Activated CD8-positive, alpha-beta T cell treated with anti-CD3 and anti-CD28 coated beads for 36 hours (primary cell): ENCODE measurements around the gene HK2. TPM values are rescaled to one million over a fixed set of nuclear protein-coding genes. Genes with fewer than 3 reads are reported as not detected.
A peak's percentile ranks its signal among the peaks of the same experiment; 100 is the strongest.
"Not testable (repeated sequence)": the region's sequence is repeated elsewhere in the genome, so short reads cannot be mapped to it uniquely, and the experiment has no call there.

ENCODE experiments used
- ATAC-seq: fragments of 200-7000 bp; cut with Tn5 transposase; one replicate; pipeline ENCODE4 v1.10.0; 2021; ENCODE audit warnings: mild to moderate bottlenecking, moderate library complexity
- CTCF ChIA-PET: fragments of 350-600 bp; sonication (Branson Sonifier 250); formaldehyde crosslinking; loops from one replicate; lab custom pipeline; 2021; ENCODE audit warnings: antibody characterized with exemption; lab: Charles Lee
- POLR2A ChIA-PET: fragments of 350-600 bp; sonication (Branson Sonifier 250); formaldehyde crosslinking; loops from one replicate; lab custom pipeline; 2021; ENCODE audit warnings: antibody characterized with exemption; lab: Charles Lee
- DNase-seq: peaks from one replicate; pipeline ENCODE4 v3.0.0-alpha.2; 2020
- H3K27ac Mint-ChIP-seq: one replicate; pipeline ENCODE4 v1.8.0; 2021; ENCODE audit warnings: mild to moderate bottlenecking, mixed read lengths
- H3K27me3 Mint-ChIP-seq: one replicate; pipeline ENCODE4 v1.8.0; 2021; ENCODE audit warnings: mixed read lengths
- H3K36me3 Mint-ChIP-seq: one replicate; pipeline ENCODE4 v1.8.0; 2021; ENCODE audit warnings: low read depth, mixed read lengths
- H3K4me1 Mint-ChIP-seq: one replicate; pipeline ENCODE4 v1.8.0; 2021; ENCODE audit warnings: low read depth, mixed read lengths
- H3K4me3 Mint-ChIP-seq: one replicate; pipeline ENCODE4 v1.8.0; 2021; ENCODE audit warnings: mild to moderate bottlenecking, moderate library complexity, mixed read lengths
- H3K9me3 Mint-ChIP-seq: one replicate; pipeline ENCODE4 v1.8.0; 2021; ENCODE audit warnings: mixed read lengths
- CTCF ChIP-seq: fragments of 200-600 bp; IDR thresholded peaks from one replicate; pipeline ENCODE4 v1.8.0; 2022; ENCODE audit warnings: antibody characterized with exemption, mild to moderate bottlenecking
- intact Hi-C: fragments of 100-400 bp; cut with micrococcal nuclease; formaldehyde crosslinking; loops from one replicate; pipeline ENCODE4 v1.10.0; 2022
- total RNA-seq, 2 experiments: library from RNA; stranded (reverse); gene quantifications; one replicate each; pipeline ENCODE4 v1.2.3, GENCODE V29; 2021

HK2 gene
- total RNA-seq, 2 experiments from 2014 or later, result 121 to 124 TPM

DNA sequence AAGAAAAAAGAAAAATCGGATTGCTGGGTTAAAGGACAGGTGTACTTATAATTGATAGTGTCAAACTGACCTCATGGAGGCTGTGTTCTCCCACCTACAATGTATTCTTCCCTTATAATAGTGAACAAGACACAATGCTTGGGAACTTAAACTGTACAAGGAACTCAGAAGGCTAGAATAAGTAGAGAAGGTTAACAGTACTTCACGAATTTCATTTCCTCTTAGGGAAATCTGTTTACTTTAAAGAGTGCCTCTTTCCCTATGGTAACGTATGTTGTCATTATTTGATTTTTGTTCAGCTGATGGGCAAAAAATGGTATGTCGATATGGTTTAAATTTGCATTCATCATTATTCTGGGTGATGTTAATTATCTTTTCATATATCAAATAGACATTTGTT, 9.2 kb upstream of the HK2 start:
- no peaks in the 10 kb centered on the region for H3K27me3 Mint-ChIP-seq
- POLR2A ChIA-PET, result interaction anchor here (0.6 kb wide), 1 partner anchor 732 kb away, joined by 3 read pairs; no protein-coding TSS in a partner anchor
- DNase-seq, result no peak
- no peak overlapping the region for H3K4me3 Mint-ChIP-seq
- no peak for ATAC-seq
- H3K4me1 Mint-ChIP-seq, result no peaks in the 10 kb centered on the region
- H3K36me3 Mint-ChIP-seq, result no peaks in the 10 kb centered on the region
- H3K9me3 Mint-ChIP-seq, result no peaks in the 10 kb centered on the region
- no peak for TF ChIP-seq CTCF
- intact Hi-C loops, result no loop called here
- no peak overlapping the region for H3K27ac Mint-ChIP-seq
- CTCF ChIA-PET, result interaction anchor here (0.9 kb wide), 1 partner anchor 26 kb away, joined by 3 read pairs; no protein-coding TSS in a partner anchor

GRCh38 chr2:74828543-74828942, 5.4 kb upstream of the HK2 start:
- Mint-ChIP-seq H3K4me1 (peaks cover 20% of the 10 kb centered on the region), H3K4me3 (no peak overlapping the region), H3K27ac (no peak overlapping the region), H3K36me3 (peaks cover 3% of the 10 kb centered on the region), H3K9me3 (no peaks in the 10 kb centered on the region), H3K27me3 (peaks cover 3% of the 10 kb centered on the region)
- CTCF ChIA-PET, result no interaction called here
- DNase-seq (no peak), ATAC-seq (no peak)
- POLR2A ChIA-PET, result no interaction called here
- no peak for TF ChIP-seq CTCF
- intact Hi-C loops, result no loop called here

DNA sequence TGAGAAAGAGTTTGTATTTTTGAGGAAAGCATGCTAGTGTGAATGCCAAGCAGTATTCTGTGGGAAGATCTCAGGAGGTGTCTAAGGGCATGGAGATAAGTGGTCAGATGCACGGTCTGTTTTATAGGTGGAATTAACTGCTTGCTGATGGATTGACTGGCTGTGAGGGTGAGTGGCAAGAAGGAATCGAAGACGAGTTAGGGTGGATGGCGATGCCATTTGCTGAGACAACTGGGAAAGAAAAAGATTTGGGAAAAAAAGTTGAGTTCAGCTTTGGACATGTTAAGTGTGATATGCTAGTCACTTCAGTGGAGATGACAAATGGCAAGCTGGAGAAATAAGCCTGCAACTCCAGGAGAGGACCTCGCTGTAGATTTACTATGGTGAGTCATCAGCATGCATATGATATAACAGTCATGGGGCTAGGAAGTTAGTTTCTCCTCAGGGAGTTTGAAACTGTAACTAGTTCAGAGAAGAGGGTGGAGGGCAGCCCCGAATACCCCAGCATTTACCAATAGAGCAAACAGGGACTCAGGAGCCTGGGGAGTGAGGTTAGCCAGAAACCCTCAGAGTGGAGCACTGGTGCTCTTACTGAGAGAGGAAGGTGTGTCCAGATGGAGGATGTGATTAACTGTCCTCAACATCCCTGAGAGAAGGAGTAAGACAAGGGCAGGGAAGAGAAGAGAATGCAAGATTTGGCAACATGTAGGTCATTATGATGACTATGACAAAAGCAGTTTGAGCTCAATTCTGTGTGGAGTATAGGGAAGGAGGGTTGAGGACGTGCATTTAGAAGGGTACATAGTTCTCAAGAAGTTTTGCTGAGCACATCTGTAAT, 2.0 kb upstream of the HK2 start:
- peaks cover 26% of the 10 kb centered on the region for H3K36me3 Mint-ChIP-seq
- H3K4me1 Mint-ChIP-seq, result peaks cover 31% of the 10 kb centered on the region
- peak overlapping the region; percentile 11 for H3K27ac Mint-ChIP-seq
- ATAC-seq (no peak), DNase-seq (no peak)
- intact Hi-C loops, result no loop called here
- H3K27me3 Mint-ChIP-seq, result peaks cover 3% of the 10 kb centered on the region
- no peak overlapping the region for H3K4me3 Mint-ChIP-seq
- ChIA-PET POLR2A (interaction anchor here (1.1 kb wide), 1 partner anchor 12 kb away, joined by 5 read pairs; no protein-coding TSS in a partner anchor), CTCF (no interaction called here)
- no peak for TF ChIP-seq CTCF
- no peaks in the 10 kb centered on the region for H3K9me3 Mint-ChIP-seq

GRCh38 chr2:74834234-74834791, 386 bp downstream of the HK2 start:
- H3K36me3 Mint-ChIP-seq, result peaks cover 45% of the 10 kb centered on the region

GRCh38 chr2:74834792-74835755, 1.1 kb downstream of the HK2 start:
- no peak for TF ChIP-seq CTCF
- intact Hi-C loops, result no loop called here
- peak; percentile 66 for ATAC-seq
- CTCF ChIA-PET, result interaction anchor here (0.9 to 4.5 kb wide), 5 partner anchors 9 to 120 kb away, joined by 3 to 35 read pairs (median 11); no protein-coding TSS in a partner anchor
- Mint-ChIP-seq H3K9me3 (peaks cover 2% of the 10 kb centered on the region), H3K27me3 (peaks cover 3% of the 10 kb centered on the region), H3K4me3 (peak overlapping the region; percentile 95), H3K4me1 (peaks cover 52% of the 10 kb centered on the region), H3K36me3 (peaks cover 48% of the 10 kb centered on the region), H3K27ac (peak overlapping the region; percentile 91)
- peak; percentile 83 for DNase-seq
- POLR2A ChIA-PET, result interaction anchor here (0.6 to 2.6 kb wide), 9 partner anchors 9 to 436 kb away, joined by 3 to 11 read pairs (median 3); no protein-coding TSS in a partner anchor

More at GRCh38 chr2:74834234-74834791, 386 bp downstream of the HK2 start:
- ATAC-seq (peak; percentile 4), DNase-seq (peak; percentile 56)
- Mint-ChIP-seq H3K4me3 (peak overlapping the region; percentile 95), H3K27ac (peak overlapping the region; percentile 91), H3K4me1 (peaks cover 49% of the 10 kb centered on the region)
- H3K9me3 Mint-ChIP-seq, intact Hi-C loops, H3K27me3 Mint-ChIP-seq: not testable (repeated sequence)
- ChIA-PET CTCF (interaction anchor here (0.9 to 4.5 kb wide), 3 partner anchors 15 to 119 kb away, joined by 3 to 35 read pairs (median 27); no protein-coding TSS in a partner anchor), POLR2A (interaction anchor here (0.6 to 2.6 kb wide), 9 partner anchors 10 to 437 kb away, joined by 3 to 11 read pairs (median 3); no protein-coding TSS in a partner anchor)
